KOPT-K1 (cell line): ENCODE measurements around the gene EN1.

ENCODE experiments used
- H3K27ac ChIP-seq: fragments of 200-600 bp; sonication (generic); 2 replicates; pipeline ENCODE4 v1.5.1; 2016; ENCODE audit warnings: antibody characterized with exemption, mild to moderate bottlenecking, low read depth, low read length; ENCODE audit not compliant: poor library complexity, severe bottlenecking
- H3K36me3 ChIP-seq: fragments of 200-600 bp; sonication (generic); 2 replicates; pipeline ENCODE4 v1.5.1; 2017; ENCODE audit warnings: antibody characterized with exemption, mild to moderate bottlenecking, low read length, moderate library complexity; ENCODE audit not compliant: insufficient read depth
- H3K9me3 ChIP-seq: fragments of 200-600 bp; sonication (generic); 2 replicates; pipeline ENCODE4 v1.5.1; 2017; ENCODE audit warnings: antibody characterized with exemption, low read length, mild to moderate bottlenecking; ENCODE audit not compliant: insufficient read depth, poor library complexity, severe bottlenecking

EN1 gene

DNA sequence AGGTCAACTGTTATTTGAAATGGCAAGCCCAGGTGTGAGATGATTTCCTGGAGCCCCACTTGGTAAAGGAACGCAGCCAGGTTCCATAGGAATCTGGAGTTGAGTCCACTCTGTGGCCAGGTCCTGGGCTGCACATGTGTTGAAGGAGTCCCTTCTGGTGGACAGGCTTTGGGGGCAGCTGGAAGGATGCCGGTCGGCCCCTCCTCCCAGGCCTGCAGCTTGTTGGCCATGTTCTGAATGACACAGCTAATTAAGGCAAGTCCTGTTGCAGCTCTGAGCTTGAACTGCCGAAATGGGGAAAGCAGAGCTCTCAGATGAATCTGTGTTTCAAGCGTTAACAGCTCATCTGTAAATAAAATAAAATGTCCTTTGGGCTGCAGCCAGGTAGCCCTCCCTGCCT lies 23.8 kb downstream of the EN1 start:
- no peaks in the 10 kb centered on the region for H3K9me3 ChIP-seq

GRCh38 chr2:118822572-118822971 lies 24.9 kb downstream of the EN1 start:
- Histone ChIP-seq H3K36me3 (no peaks in the 10 kb centered on the region), H3K9me3 (no peaks in the 10 kb centered on the region), H3K27ac (no peak overlapping the region)

More for the DNA sequence above, 23.8 kb downstream of the EN1 start:
- no peaks in the 10 kb centered on the region for H3K36me3 ChIP-seq
- H3K27ac ChIP-seq: no peak overlapping the region

- Histone ChIP-seq H3K27ac (no peak overlapping the region), H3K36me3 (no peaks in the 10 kb centered on the region), H3K9me3 (no peaks in the 10 kb centered on the region)
Observed at GRCh38 chr2:118822015-118822414, 25.4 kb downstream of the EN1 start.

DNA sequence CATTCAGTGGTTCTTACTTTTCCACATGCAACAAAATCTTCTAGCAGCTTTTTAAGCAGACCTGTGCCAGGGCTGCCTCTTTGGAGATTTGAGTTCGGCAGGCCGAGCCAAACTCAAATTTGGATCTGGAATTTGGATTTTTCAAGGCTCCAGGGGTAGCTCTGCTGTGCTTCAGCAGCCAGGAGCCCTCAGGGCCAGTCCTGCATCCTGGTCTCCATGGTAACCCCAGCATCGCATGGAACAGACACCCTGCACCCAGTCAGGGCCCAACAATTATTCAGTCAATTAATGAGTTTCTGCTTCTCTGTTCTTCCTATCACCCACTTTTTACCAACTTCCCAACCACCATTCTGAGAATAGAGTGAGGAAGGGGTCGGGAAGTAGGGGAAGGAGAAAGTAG lies 30.0 kb downstream of the EN1 start:
- H3K36me3 ChIP-seq: no peaks in the 10 kb centered on the region

GRCh38 chr2:118816669-118817068 lies 30.8 kb downstream of the EN1 start:
- no peaks in the 10 kb centered on the region for H3K36me3 ChIP-seq
- no peaks in the 10 kb centered on the region for H3K9me3 ChIP-seq
- H3K27ac ChIP-seq: no peak overlapping the region

More for the DNA sequence above, 30.0 kb downstream of the EN1 start:
- no peaks in the 10 kb centered on the region for H3K9me3 ChIP-seq
- H3K27ac ChIP-seq: no peak overlapping the region

GRCh38 chr2:118815731-118816130 lies 31.7 kb downstream of the EN1 start:
- no peaks in the 10 kb centered on the region for H3K36me3 ChIP-seq
- H3K9me3 ChIP-seq: no peaks in the 10 kb centered on the region
- no peak overlapping the region for H3K27ac ChIP-seq

DNA sequence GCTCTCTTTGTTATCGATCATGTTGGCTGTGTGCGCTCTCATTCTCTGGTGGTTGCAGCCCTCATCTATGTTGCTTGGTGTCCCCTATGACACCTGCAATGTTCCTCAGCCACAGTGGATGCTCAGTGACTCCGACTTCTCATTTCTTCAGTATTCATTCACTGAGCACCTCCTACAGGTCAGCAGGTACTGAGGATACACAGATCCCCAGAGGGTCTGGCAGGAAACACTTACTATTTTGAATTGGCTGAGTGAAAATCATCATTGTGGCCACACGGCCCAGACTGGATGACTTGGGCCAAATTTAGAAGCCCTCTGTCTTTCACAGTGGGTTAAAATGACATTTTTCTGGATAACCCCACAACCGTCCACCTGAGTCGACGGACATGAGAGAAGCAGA lies 32.1 kb downstream of the EN1 start:
- no peak overlapping the region for H3K27ac ChIP-seq
- H3K9me3 ChIP-seq: no peaks in the 10 kb centered on the region
- no peaks in the 10 kb centered on the region for H3K36me3 ChIP-seq

DNA sequence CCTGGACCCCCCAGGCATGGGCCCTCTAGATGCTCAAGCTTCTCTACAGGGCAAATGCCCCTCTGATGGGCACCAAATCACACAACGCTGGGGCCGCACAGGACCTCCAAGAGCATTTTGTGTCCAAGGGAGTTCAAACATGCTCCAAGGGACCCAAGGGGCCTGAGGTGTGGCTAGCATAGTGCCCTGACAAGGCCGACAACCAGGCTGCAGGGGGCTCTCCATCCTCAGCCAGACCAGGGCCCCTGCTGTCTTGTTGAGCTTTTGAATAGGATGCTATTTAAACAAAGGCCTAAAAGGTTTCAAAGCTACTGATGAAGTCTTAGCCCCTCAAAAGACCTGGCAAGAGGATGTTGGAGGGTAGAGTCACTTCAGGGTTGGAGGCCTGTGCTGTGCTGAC lies 33.1 kb downstream of the EN1 start:
- H3K27ac ChIP-seq: no peak overlapping the region
- H3K36me3 ChIP-seq: no peaks in the 10 kb centered on the region
- H3K9me3 ChIP-seq: no peaks in the 10 kb centered on the region

- Histone ChIP-seq H3K27ac (no peak overlapping the region), H3K9me3 (no peaks in the 10 kb centered on the region), H3K36me3 (no peaks in the 10 kb centered on the region)
Observed at GRCh38 chr2:118813601-118814339, 33.7 kb downstream of the EN1 start.

DNA sequence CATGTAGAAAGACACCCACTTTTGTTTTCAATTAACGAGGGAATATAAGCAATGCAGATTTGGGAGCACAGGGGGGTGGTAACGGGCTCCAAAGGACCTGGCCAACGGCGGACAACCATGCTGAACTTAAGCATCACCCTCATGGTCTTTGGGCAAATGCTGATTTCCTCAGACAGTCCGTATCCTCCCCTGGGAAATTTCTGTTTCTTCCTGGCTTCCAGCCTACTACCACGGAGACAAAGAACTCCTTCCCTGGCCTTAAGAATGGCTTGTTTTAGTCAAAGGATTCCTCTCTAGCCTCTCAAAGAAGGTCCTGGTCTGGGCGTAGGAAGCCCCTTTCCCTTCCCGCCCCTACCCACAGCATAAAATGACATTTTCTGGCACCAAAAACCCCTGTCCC lies 34.3 kb downstream of the EN1 start:
- no peak overlapping the region for H3K27ac ChIP-seq
- H3K9me3 ChIP-seq: no peaks in the 10 kb centered on the region
- no peaks in the 10 kb centered on the region for H3K36me3 ChIP-seq

DNA sequence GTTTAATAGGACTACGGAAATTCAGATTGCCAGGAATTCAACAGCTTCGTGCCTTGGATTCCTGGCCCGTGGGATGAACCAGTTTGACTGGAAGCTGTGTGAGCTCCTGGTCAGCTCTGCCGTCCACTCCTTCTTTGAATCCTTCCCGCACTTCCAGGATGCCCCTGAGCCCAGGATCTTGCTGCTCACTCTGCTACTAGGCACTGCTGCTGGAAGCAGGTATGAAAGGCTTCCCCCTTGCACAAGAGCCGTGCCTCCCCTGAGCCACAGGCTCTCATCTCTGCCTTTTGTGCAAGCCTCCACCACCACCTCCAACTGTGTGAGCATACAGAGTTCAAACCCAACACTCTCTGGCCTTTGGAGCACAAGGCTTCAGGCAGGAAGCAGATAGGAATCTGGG lies 34.9 kb downstream of the EN1 start:
- no peaks in the 10 kb centered on the region for H3K9me3 ChIP-seq
- no peak overlapping the region for H3K27ac ChIP-seq
- no peaks in the 10 kb centered on the region for H3K36me3 ChIP-seq

- no peaks in the 10 kb centered on the region for H3K36me3 ChIP-seq
- H3K9me3 ChIP-seq: no peaks in the 10 kb centered on the region
- H3K27ac ChIP-seq: no peak overlapping the region
Observed at GRCh38 chr2:118811514-118812115, 35.8 kb downstream of the EN1 start.

GRCh38 chr2:118810766-118811165 lies 36.7 kb downstream of the EN1 start:
- Histone ChIP-seq H3K36me3 (no peaks in the 10 kb centered on the region), H3K9me3 (no peaks in the 10 kb centered on the region), H3K27ac (no peak overlapping the region)

DNA sequence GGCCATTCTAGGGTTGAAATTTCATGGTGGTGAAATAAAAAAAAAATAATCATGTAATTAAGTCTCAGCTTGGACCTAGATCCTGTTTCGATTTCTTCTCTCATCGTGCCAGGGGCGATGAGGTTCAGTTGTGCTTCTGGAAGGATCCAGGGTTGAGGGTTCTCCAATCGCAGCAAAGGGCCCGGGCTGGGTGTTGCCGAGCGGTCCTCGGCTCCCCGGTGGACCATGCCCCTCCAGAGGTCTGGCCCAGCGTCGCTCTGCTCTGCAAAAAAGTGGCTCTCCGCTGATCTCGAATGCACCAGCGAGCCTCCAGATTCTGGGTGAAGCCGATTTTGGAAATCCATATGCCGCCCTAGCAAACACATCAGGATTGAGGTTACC lies 39.0 kb downstream of the EN1 start:
- Histone ChIP-seq H3K9me3 (no peaks in the 10 kb centered on the region), H3K27ac (no peak overlapping the region), H3K36me3 (no peaks in the 10 kb centered on the region)

DNA sequence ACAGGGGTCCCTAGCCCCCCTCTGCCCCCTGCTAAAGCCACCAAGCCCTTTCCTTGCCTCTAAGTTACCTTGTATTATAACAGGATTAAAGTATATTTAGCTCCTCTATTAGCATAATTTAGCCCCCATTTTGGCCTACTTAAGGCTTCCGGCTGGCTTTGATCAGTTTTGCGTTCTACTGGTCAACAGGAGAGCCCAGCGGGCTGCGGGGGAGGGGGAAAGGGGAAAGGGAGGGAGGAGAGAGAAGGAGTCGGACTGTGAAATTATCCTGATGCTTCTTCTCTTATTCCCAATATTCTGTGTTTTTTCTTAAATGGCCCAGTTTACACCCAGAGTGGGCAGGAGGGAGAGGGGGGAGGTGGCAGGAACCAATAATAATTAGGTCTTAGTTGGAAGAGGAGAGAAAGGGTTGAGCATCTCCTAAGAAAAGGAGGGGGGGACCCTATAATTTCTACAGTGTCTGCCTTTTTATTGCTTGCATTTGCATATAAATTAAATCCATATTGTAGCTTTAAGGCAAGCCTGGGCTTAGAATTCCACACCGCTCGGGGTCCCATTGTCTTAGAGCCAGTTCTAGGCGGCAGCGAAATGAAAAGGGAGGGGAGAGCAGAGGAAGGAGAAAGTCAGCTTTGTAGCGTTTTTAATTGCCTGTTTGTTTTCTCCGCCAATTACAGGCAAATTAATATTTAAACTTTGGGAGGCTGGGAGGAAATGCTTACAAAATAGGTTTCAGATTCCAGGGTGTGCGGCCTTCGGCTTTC lies 39.6 kb downstream of the EN1 start:
- Histone ChIP-seq H3K9me3 (no peaks in the 10 kb centered on the region), H3K27ac (no peak overlapping the region)

More for the DNA sequence above, 39.6 kb downstream of the EN1 start:
- no peaks in the 10 kb centered on the region for H3K36me3 ChIP-seq
